HG02943 (cell line): ENCODE results near the gene ATMIN.

ENCODE experiments used
- ATAC-seq: cut with Tn5 transposase; IDR thresholded peaks from one replicate; pipeline ENCODE4 v1.9.1; 2021; ENCODE audit warnings: mild to moderate bottlenecking, low read depth, moderate library complexity; ENCODE audit not compliant: unreplicated experiment

The ATMIN gene

DNA sequence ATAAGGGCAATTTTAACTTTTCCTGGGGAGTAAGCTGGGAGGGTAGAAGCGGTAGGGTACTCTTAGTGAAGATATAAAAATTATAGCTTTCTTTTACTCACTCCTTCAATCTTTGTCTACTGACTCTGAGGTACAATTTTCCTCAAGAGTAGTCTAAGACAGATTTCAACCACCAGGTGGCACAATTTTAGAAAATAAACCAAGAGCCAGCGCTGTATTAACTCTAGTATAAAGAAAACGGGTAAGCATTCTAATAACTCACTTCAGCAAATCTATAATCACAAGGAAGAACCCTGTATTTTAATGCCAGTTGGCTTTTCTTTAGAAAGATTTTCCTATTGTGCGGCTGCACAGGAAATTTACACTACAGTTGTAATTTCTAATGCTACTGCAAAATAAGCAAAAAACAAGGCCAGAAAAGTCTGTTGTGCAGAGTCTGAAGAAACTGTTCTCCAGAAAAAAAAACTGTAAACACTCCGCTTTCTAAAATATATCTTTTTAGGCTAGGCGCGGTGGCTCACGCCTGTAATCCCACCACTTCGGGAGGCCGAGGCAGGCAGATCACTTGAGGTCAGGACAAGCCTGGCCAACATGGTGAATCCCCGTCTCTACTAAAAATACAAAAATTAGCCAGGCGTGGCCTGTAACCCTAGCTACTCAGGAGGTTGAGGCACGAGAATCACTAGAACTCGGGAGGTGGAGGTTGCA is 30.8 kb upstream of the ATMIN start:
- ATAC-seq = no peak

DNA sequence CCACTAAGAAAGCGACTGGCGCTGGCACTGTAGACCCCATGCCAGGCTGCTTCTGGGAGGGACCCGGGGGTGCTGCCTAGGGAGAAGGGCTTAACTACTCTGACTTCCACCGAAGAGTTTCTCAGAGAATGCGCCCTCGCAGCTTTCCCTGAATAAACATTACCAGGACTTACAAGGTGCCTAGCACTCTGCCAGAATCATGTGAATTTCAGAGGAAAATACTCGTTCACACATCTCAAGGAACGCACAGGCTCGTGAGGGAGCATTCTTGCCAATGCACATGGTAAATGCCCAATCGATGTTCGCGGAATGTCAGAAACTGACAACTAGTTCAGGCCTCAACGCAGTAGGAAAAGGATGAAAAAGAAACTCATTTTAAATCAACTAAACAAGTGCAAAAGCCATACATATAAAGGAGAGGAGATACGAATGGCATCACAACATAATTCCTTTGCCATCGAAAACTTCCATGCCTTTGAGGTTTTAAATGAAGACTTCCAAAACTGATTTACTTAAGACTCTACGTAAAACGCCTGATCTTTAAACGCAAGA is 30.0 kb upstream of the ATMIN start:
- ATAC-seq = no peak

DNA sequence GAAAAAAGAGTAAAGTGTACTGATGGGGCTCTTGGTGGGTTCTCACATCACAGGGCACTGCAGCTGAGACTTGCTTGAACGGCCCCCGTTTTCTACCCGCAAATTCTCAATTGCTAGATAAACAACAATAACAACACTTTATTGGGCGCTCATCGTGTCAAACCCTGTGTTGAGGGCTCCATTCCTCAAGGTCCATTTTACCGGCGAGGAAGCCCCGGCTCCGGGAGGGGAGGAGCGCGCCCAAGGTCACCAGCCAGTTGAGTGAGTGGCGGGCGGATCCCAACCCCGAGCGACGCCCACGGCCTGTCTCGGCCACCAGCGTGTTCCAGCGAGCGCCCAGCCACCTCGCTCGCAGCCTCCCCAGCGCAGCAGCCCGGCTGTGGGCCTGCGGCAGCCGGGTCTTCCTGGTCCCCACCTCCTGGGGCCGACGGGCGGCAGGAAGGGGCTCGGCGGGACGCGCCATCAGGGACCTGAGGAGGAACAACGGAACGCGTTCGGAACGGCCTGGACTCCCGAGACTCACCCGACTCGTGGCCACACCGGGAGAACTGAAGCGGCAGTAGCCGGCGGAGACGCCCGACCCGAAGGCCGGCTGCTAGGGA is 29.3 kb upstream of the ATMIN start:
- ATAC-seq = peak; percentile 32

DNA sequence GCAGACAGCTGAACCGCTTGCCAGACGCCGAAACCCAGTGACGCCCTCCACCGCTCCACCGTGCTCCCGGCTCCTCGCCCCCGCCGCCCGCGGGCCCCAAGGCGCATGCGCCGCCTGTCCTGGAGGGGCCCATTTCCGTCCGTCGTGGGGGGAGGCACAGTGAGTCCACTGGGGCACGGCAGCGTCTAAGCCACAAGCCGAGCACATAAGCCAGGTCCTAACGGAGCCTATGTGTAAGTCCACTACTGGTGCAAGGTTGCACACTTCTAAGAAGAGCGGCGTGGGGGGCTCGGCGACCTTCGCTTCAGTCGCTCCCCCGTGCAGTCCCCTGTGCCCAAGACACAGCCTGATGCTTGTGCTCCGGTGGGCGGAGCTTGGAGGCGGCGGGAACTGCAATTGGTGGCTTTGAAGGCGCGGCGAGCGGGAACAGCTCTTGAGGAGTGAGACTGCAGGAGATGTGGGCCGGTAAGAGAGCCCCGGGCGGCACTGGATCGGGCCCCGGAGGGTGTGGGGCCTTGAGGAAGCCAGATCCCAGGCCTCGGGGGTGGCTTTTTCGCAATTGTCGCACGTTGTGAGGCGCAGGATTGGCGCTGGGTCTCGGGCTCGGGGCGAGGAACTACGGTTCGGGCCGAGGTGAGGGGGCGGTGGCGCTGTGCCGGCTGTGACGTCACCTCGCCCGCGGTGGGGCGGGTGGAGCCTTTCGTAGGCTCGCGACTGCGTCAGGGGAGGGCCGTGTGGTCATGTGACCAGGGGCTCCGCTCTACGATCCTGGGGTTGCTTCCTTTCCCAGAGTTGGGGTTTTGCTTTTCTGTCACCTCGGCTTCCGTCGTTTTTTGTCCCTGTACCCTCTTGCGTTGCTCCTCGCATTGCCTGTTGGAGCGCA is 28.6 kb upstream of the ATMIN start, which contains the start of the genes CENPN and CMC2:
TSS of gene CENPN (plus strand) at position 402 of the 883 bp plus-strand sequence. CDS start 4,726 bp downstream, outside the sequence.
TSS of gene CMC2 (minus strand) at position 73 of the 883 bp plus-strand sequence. CDS start 9,491 bp downstream, outside the sequence.
- peak; percentile 90 for ATAC-seq

DNA sequence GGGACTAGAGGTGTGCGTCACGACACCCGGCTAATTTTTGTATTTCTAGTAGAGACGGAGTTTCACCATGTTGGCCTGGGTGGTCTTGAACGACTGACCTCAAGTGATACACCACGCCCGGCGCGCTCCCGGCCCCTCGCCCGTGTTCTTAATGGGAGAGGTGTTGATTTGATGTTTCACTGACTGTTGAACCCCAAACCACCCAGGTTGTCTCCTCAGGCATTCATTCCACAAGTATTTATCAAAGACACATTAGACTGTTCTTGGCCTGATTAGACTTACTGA is 27.2 kb upstream of the ATMIN start:
- ATAC-seq = no peak

DNA sequence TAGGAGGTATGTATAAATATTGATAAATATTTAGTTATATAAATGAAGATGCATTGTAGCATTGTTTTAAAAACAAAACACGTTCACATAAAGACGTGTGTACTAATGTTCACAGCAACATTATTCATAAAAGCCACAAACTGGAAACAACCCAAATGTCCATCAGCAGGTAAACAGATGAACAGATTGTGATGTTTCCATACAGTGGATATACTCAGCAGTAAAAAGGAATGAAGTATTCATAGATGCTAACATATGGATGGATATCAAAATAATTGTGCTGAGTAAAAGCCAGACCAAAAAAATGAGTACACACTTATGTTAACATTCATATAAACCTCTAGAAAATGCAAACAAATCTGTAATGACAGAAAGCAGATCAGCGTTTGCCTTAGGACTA is 22.7 kb upstream of the ATMIN start:
- no peak for ATAC-seq

DNA sequence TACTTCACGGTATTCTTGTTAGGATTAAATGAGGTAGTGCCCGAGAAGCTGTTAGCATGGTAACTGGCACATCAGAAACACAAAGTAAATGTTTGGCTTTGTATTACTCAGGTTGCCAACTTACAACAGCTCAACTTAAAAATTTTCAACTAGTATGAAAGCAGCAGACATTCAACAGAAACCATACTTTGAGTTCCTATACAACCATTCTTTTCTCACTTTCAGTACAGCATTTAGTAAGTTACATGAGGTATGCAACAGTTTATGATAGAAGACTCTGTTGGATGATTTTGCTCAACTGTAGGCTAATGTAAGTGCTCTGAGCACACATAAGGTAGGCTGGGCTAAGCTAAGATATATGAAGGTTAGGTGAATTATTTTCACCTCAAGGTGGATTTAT is 21.0 kb upstream of the ATMIN start:
- no peak for ATAC-seq

DNA sequence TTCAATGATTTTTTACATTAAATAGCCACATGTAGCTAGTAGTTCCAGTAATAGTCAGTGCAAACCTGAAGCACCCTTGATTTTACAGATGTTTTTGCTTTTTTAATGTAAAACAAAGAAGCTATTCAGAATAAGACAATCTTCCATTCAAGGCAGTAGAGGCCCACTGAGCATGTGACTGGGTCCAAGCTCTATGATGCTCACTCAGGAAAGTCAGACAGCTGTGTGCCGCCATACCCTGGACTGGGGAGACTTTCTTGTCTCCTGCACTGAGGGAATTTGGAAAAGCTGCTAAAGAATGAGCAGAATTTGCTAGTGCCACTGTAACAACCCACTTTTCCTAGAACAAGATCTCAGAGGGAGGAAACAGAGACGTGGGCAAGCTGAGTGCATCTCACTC is 17.1 kb upstream of the ATMIN start:
- no peak for ATAC-seq

DNA sequence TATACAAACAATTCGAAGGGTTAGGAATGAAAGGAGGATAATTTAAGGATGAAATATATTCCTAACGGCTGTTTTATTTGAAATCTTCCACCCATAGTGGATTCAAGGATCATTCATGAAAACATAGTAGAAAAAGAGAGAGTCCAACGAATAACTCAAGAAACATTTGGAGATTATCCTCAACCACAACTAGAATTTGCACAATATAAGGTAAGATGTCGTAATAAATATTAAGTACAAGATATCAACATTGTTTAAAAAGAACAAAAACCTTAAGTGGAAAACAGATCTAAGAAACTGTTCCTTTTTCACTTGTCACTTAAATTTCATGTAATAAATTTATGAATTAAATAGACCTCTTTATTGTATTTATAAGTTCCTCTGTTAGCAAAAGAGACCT is 9.2 kb upstream of the ATMIN start:
- no peak for ATAC-seq

DNA sequence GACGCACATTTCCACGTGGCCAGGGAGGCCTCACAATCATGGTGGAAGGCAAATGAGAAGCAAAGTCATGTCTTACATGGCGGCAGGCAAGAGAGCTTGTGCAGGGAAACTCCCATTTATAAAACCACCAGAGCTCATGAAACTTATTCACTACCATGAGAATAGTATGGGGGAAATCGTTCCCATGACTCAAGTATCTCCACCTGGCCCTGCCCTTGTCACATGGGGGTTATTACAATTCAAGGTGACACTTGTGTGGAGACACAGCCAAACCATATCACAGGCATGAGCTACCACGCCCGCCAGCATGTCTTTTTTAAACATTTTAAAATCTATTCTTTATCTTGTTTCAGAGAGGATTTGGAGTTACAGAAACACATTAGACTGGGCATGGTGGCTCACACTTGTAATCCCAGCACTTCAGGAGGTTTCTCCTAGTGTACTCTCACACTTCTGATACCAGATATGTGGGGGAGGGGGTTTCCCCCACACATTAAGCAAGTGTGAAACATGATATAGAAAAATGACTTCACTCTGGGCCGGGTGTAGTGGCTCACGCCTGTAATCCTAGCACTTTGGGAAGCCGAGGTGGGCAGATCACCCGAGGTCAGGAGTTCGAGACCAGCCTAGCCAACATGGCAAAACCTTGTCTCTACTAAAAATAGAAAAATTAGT is 5.6 kb upstream of the ATMIN start:
- ATAC-seq = no peak

DNA sequence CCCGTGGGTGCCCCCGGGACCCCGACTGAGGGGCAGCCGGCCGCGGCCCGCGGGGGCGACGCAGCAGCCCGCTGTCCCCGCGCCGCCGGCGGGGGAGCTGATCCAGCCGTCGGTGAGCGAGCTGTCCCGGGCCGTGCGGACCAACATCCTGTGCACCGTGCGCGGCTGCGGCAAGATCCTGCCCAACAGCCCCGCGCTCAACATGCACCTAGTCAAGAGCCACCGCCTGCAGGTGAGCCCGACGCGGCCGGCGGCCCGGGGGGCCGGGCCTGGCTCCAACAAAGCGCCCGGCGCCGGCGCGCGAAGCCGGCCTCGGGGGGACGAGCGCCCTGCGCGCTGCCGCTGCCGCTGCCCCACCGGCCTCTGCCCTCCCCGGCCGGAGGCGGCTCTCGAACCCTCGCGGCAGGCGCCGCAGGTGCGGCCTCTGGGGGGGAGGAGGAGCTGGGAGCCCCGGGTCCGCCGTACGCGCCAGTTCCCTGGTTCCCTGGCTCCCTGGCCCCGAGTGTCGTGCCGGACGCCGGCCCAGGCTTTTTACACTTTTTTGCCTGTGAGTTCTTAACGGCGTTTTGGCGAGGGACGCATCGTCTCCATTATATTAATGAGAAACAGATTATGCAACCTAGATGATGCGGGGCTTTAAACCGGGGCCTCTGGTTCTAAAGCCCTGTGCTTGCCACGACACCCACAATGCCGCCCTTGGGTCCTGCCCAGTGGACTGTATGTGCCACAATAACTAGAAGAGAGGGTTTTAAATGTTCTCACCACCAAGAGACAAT is 521 bp downstream of the ATMIN start:
- ATAC-seq = peak; percentile 55

DNA sequence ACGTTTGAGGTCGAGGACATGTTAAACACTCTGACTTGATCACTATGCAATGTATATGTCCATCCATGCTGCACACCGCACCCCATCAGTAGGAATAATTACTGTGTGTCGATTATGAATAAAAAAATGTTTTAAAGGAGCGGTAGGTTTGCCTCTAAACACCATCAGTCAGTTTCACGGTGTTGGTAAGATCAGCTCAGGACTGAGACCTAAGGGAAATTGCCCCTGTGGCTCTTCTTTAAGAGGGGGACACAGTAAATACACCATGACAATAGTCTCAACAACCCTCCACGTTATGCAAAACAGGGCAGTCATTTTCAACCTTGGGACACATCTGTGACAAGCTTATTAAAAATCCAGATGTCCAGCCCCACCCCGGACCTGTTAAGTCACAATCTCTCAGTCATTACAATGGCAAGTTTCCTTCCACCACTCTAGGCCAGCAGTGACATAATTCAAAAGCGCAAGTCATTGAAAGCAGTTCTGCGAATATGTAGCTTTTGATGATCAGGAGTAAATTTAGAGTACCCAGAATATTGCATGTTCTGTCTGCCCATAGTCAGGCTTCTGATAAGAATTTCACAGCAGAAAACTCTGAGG is 1.2 kb downstream of the ATMIN start:
- ATAC-seq = no peak

DNA sequence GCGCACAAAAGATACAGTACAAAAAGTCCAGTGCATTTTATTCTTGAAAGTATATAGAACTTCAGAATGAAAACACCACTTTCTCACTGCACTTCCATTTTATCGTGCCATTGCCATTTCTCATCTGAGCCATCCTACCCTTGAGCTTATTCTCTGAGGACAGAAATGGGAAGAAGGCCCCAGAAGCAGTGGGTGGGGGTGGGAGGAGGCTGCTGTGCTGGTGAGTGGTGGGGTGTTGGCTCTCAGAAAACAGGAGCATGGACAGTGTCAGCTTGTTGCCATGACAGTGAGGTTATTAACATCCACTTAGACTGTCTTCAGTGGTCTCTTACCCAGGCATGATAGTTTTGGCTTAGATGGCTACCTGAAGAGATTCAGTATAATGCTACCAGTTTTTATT is 4.5 kb downstream of the ATMIN start:
- no peak for ATAC-seq

DNA sequence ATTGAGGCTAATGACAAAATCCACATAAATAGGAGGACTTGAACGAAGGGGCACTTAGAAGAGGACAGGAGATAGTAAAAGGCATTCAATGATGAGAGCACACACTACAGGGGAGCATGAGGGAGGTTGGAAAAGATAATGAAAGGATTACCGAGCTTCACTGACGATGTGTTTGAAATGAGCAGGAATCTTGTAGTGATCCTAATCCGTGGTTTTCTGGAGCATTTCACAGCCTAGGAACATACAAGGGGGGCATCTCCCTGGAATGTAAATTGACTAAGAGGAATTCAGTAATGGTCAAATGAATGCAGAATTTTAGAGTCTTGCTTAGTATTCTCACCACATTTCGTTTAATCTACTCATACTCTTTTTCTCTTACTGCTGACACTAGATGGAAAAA is 5.2 kb downstream of the ATMIN start:
- no peak for ATAC-seq

DNA sequence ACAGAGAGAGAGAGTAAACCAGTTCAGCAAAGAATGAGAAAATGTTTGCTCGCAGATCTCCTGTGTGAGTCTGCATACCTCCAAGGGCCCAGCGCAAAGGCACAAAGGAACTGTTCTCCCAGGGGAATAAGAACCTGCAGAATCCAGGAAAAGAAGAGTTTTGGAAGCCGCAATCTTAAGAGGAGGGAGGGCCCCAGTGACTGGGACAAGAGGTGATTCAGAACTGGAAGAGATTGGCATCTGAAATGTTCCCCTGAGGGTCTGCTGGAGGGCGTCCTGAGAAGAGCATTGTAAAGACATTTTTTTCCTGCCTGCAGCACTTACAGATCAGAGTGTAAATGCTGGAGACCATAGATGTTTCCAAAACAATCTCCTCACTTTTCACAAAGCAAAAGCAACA is 6.1 kb downstream of the ATMIN start:
- no peak for ATAC-seq

DNA sequence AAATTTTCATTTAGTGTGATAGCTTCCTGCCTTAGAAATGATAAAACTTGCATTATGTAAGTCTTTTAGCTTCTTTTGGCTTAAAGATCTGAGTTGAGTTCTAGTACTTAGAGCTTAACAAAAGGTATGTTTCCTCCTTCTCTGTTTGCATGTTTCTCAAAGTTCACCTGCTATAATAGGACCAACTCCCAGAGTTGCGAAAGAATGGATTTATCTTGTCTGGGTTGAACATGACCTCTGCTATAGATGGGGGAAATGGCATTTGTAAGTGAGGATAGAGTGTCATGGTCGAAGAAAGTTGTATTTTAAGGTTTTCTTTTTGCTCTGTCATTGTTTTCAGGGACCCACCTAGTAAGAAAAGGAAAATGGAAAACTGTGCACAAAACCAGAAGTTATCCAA is 7.2 kb downstream of the ATMIN start:
- ATAC-seq = no peak

DNA sequence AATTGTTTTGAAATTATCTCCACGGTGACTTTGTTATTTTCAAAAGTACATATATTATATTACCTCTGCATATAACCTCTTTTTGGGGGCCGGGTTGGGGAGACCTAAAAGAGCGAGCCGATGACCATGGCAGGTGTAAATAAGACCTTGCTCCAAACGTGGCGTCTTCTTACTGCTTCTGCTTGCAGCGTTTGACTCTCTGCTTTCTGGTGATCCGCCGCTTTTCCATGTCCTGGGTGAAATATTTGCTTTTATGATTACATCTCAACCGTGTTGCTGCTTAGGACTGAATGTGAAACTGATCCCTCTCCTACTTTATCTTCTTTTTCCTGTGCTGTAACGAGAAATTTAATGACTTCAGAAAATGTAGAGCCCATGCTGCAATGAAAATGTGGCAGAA is 18.1 kb downstream of the ATMIN start:
- ATAC-seq = no peak

DNA sequence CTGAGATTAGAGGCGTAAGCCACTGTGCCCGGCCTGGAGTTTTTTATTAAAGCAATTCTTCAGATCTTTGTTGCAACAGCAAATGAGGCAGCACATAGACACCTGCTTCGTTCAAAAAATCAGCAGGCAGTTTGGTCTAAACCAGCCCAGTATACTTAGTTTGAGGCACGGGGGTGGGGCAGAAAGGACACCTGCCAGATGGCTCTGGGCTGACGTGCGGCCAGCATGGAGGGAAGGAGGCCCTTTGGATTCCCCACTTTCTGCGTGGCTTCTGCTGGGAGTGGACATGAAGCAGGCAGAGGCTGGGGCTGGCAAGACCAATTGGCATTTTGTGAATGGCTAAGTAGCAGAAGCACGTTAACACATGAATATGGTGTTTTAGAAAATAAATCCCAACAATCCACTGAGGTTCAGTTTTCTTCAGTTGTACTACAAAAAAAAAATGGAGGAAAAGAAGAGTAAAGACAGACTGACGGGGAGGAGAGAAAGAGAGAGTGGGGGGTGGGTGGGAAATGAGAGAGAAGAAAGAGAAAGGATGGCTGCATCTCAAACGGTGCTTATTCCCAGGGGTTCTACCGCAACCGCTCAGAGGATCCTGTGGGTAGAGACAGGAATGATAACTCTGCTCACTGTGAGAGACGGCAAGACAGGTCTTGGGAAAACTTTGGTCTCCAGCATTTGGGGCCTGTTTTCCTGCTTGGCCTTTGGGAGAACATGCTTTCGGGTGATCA is 25.1 kb downstream of the ATMIN start:
- no peak for ATAC-seq

DNA sequence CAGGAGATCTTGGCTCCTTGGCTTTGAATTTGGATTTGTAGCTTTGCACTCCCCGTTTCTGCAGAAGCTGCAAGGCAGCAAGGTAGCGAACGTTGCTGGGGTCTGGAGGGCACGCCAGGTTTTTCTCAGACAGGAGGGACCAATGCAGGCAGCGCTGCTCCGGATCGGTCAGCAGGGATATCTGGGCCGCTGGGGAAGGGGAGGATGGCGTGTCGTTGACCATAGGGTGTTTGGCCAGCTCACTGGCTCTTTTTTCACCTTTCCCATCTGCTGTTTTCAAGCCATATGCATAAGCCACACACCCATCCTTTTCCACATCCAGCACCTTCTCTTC is 25.6 kb downstream of the ATMIN start:
- no peak for ATAC-seq
